Mesenteric fat pad (tissue), 1 donor: ENCODE results near the gene CCL16. TPM values are rescaled to one million over a fixed set of nuclear protein-coding genes. Genes with fewer than 3 reads are reported as not detected.

Source experiments
- DNase-seq: peaks from one replicate; pipeline ENCODE4 v3.0.0-alpha.2; 2020; ENCODE audit warnings: low spot score
- total RNA-seq: library from RNA; stranded (reverse); fragmentation: NEBNext Ultra II Directional; extraction: Animal tissue kit (Norgen Biotek cat#: 25700); gene quantifications from one replicate; pipeline ENCODE4 v1.2.1, GENCODE V29; 2021
- donor health status: DM: yes; HTN: yes; CAD: no.

The CCL16 gene
- total RNA-seq, 1 donor from 2014 or later = not detected

- no peak for DNase-seq
Measured at GRCh38 chr17:35986643-35987042, 5.3 kb upstream of the CCL16 start, which contains the start of gene CCL14. Gene CCL14 (minus strand): TSS chr17:35986729. CDS start chr17:35986649, 80 bp downstream.

GRCh38 chr17:35984140-35984539 is 2.8 kb upstream of the CCL16 start:
- peak; percentile 53 for DNase-seq

- peak; percentile 60 for DNase-seq
Measured at GRCh38 chr17:35982409-35983191, 1.3 kb upstream of the CCL16 start.

- no peak for DNase-seq
Measured at GRCh38 chr17:35981908-35982330, 622 bp upstream of the CCL16 start.

GRCh38 chr17:35978346-35978745 is 3.0 kb downstream of the CCL16 start:
- DNase-seq = no peak

- DNase-seq = peak; percentile 68
Measured at GRCh38 chr17:35977509-35977908, 3.8 kb downstream of the CCL16 start.

GRCh38 chr17:35973333-35974260 is 7.7 kb downstream of the CCL16 start:
- no peak for DNase-seq

- DNase-seq = no peak
Measured at GRCh38 chr17:35972945-35973332, 8.4 kb downstream of the CCL16 start.

- no peak for DNase-seq
Measured at GRCh38 chr17:35972535-35972934, 8.8 kb downstream of the CCL16 start.

- no peak for DNase-seq
Measured at GRCh38 chr17:35972066-35972465, 9.2 kb downstream of the CCL16 start.

- no peak for DNase-seq
Measured at GRCh38 chr17:35969558-35970380, 11.5 kb downstream of the CCL16 start.

GRCh38 chr17:35968520-35969054 is 12.7 kb downstream of the CCL16 start:
- DNase-seq = no peak

- no peak for DNase-seq
Measured at GRCh38 chr17:35965272-35965671, 16.0 kb downstream of the CCL16 start.

GRCh38 chr17:35963663-35964062 is 17.6 kb downstream of the CCL16 start:
- no peak for DNase-seq

- DNase-seq = no peak
Measured at GRCh38 chr17:35953720-35954119, 27.6 kb downstream of the CCL16 start.

- no peak for DNase-seq
Measured at GRCh38 chr17:35949401-35949800, 31.9 kb downstream of the CCL16 start.

GRCh38 chr17:35948092-35948491 is 33.2 kb downstream of the CCL16 start:
- no peak for DNase-seq

- DNase-seq = no peak
Measured at GRCh38 chr17:35947156-35947585, 34.1 kb downstream of the CCL16 start.

- DNase-seq = no peak
Measured at GRCh38 chr17:35944151-35944550, 37.1 kb downstream of the CCL16 start.

- DNase-seq = no peak
Measured at GRCh38 chr17:35943537-35943936, 37.8 kb downstream of the CCL16 start, which contains the start of gene LYZL6. Gene LYZL6 (minus strand): TSS chr17:35943713. CDS start chr17:35939356, 4,357 bp downstream.
